Measurements from ENCODE around the gene BRD3. TPM values are rescaled to one million over a fixed set of nuclear protein-coding genes. Genes with fewer than 3 reads are reported as not detected.

BRD3 gene
- total RNA-seq, 2 donors from 2014 or later = 31.5 to 44.1 TPM

- no peak overlapping the region for H3K4me3 Mint-ChIP-seq
- H3K36me3 Mint-ChIP-seq (ENCODE audit: low read depth) = no peaks in the 10 kb centered on the region
Measured at GRCh38 chr9:134063571-134064450, 4.0 kb downstream of the BRD3 start.

GRCh38 chr9:134063088-134063570, 4.7 kb downstream of the BRD3 start:
- no peaks in the 10 kb centered on the region for H3K27me3 Mint-ChIP-seq
- DNase-seq = peak in 1 of 3 donors; percentile 4
- no peaks in the 10 kb centered on the region for H3K36me3 Mint-ChIP-seq (ENCODE audit: low read depth)
- H3K9me3 ChIP-seq (ENCODE audit: control insufficient read depth, low read length, poor library complexity, severe bottlenecking) = no peaks in the 10 kb centered on the region
- ATAC-seq = no peak
- peaks cover 47% of the 10 kb centered on the region for H3K4me1 Mint-ChIP-seq
- H3K4me3 Mint-ChIP-seq = no peak overlapping the region
- no peak overlapping the region for H3K27ac Mint-ChIP-seq

More at GRCh38 chr9:134063571-134064450, 4.0 kb downstream of the BRD3 start:
- Mint-ChIP-seq H3K27me3 (no peaks in the 10 kb centered on the region), H3K27ac (no peak overlapping the region), H3K4me1 (peaks cover 44% of the 10 kb centered on the region)
- DNase-seq (peak in 1 of 3 donors; percentile 5), ATAC-seq (no peak)
- H3K9me3 ChIP-seq (ENCODE audit: control insufficient read depth, low read length, poor library complexity, severe bottlenecking) = no peaks in the 10 kb centered on the region

GRCh38 chr9:134062461-134063087, 5.3 kb downstream of the BRD3 start:
- H3K4me1 Mint-ChIP-seq = peaks cover 48% of the 10 kb centered on the region
- no peaks in the 10 kb centered on the region for H3K27me3 Mint-ChIP-seq
- peak in 1 of 3 donors; percentile 5 for DNase-seq
- no peak for ATAC-seq
- no peaks in the 10 kb centered on the region for H3K9me3 ChIP-seq (ENCODE audit: control insufficient read depth, low read length, poor library complexity, severe bottlenecking)
- H3K27ac Mint-ChIP-seq = no peak overlapping the region
- no peaks in the 10 kb centered on the region for H3K36me3 Mint-ChIP-seq (ENCODE audit: low read depth)
- peak overlapping the region; percentile 12 for H3K4me3 Mint-ChIP-seq

- no peaks in the 10 kb centered on the region for H3K36me3 Mint-ChIP-seq (ENCODE audit: low read depth)
- no peak overlapping the region for H3K4me3 Mint-ChIP-seq
- DNase-seq = no peak
- peaks cover 48% of the 10 kb centered on the region for H3K4me1 Mint-ChIP-seq
- no peak for ATAC-seq
- no peaks in the 10 kb centered on the region for H3K9me3 ChIP-seq (ENCODE audit: control insufficient read depth, low read length, poor library complexity, severe bottlenecking)
- no peak overlapping the region for H3K27ac Mint-ChIP-seq
- H3K27me3 Mint-ChIP-seq = no peaks in the 10 kb centered on the region
Measured at GRCh38 chr9:134061688-134062371, 6.0 kb downstream of the BRD3 start.

GRCh38 chr9:134061019-134061687, 6.7 kb downstream of the BRD3 start:
- H3K36me3 Mint-ChIP-seq (ENCODE audit: low read depth) = no peaks in the 10 kb centered on the region
- H3K9me3 ChIP-seq (ENCODE audit: control insufficient read depth, low read length, poor library complexity, severe bottlenecking) = no peaks in the 10 kb centered on the region
- DNase-seq = no peak
- peak overlapping the region; percentile 47 for H3K27ac Mint-ChIP-seq
- no peak for ATAC-seq
- H3K4me3 Mint-ChIP-seq = peak overlapping the region; percentile 19
- H3K4me1 Mint-ChIP-seq = peaks cover 43% of the 10 kb centered on the region
- no peaks in the 10 kb centered on the region for H3K27me3 Mint-ChIP-seq

GRCh38 chr9:134060546-134060945, 7.3 kb downstream of the BRD3 start:
- H3K27me3 Mint-ChIP-seq = no peaks in the 10 kb centered on the region
- no peaks in the 10 kb centered on the region for H3K9me3 ChIP-seq (ENCODE audit: control insufficient read depth, low read length, poor library complexity, severe bottlenecking)
- H3K27ac Mint-ChIP-seq = peak overlapping the region; percentile 47
- no peaks in the 10 kb centered on the region for H3K36me3 Mint-ChIP-seq (ENCODE audit: low read depth)
- peaks cover 37% of the 10 kb centered on the region for H3K4me1 Mint-ChIP-seq
- DNase-seq (peak in 1 of 3 donors; percentile 3), ATAC-seq (no peak)
- H3K4me3 Mint-ChIP-seq = peak overlapping the region; percentile 19

- Mint-ChIP-seq H3K4me1 (peaks cover 33% of the 10 kb centered on the region), H3K27me3 (no peaks in the 10 kb centered on the region), H3K4me3 (no peak overlapping the region), H3K36me3 (ENCODE audit: low read depth) (no peaks in the 10 kb centered on the region), H3K27ac (peak overlapping the region; percentile 47)
- no peaks in the 10 kb centered on the region for H3K9me3 ChIP-seq (ENCODE audit: control insufficient read depth, low read length, poor library complexity, severe bottlenecking)
- DNase-seq (peak in 1 of 3 donors; percentile 6), ATAC-seq (peak; percentile 73)
Measured at GRCh38 chr9:134059661-134060395, 8.0 kb downstream of the BRD3 start.

- ATAC-seq = no peak
- H3K27me3 Mint-ChIP-seq = no peaks in the 10 kb centered on the region
- H3K27ac Mint-ChIP-seq = no peak overlapping the region
- H3K9me3 ChIP-seq (ENCODE audit: control insufficient read depth, low read length, poor library complexity, severe bottlenecking) = no peaks in the 10 kb centered on the region
- H3K36me3 Mint-ChIP-seq (ENCODE audit: low read depth) = no peaks in the 10 kb centered on the region
- H3K4me1 Mint-ChIP-seq = peaks cover 28% of the 10 kb centered on the region
- peak in 1 of 3 donors; percentile 5 for DNase-seq
- H3K4me3 Mint-ChIP-seq = no peak overlapping the region
Measured at GRCh38 chr9:134059188-134059641, 8.6 kb downstream of the BRD3 start.

GRCh38 chr9:134058716-134059115, 9.1 kb downstream of the BRD3 start:
- DNase-seq (peak in 1 of 3 donors; percentile 3), ATAC-seq (no peak)
- no peak overlapping the region for H3K4me3 Mint-ChIP-seq
- no peaks in the 10 kb centered on the region for H3K27me3 Mint-ChIP-seq
- peaks cover 28% of the 10 kb centered on the region for H3K4me1 Mint-ChIP-seq
- H3K9me3 ChIP-seq (ENCODE audit: control insufficient read depth, low read length, poor library complexity, severe bottlenecking) = no peaks in the 10 kb centered on the region
- no peak overlapping the region for H3K27ac Mint-ChIP-seq
- H3K36me3 Mint-ChIP-seq (ENCODE audit: low read depth) = no peaks in the 10 kb centered on the region

GRCh38 chr9:134057751-134058701, 9.8 kb downstream of the BRD3 start:
- no peak overlapping the region for H3K27ac Mint-ChIP-seq
- no peaks in the 10 kb centered on the region for H3K9me3 ChIP-seq (ENCODE audit: control insufficient read depth, low read length, poor library complexity, severe bottlenecking)
- no peak overlapping the region for H3K4me3 Mint-ChIP-seq
- H3K36me3 Mint-ChIP-seq (ENCODE audit: low read depth) = no peaks in the 10 kb centered on the region
- peaks cover 24% of the 10 kb centered on the region for H3K4me1 Mint-ChIP-seq
- no peak for DNase-seq
- no peak for ATAC-seq
- no peaks in the 10 kb centered on the region for H3K27me3 Mint-ChIP-seq

GRCh38 chr9:134057307-134057657, 10.5 kb downstream of the BRD3 start:
- peak in 1 of 3 donors; percentile 2 for DNase-seq
- no peak overlapping the region for H3K27ac Mint-ChIP-seq
- no peak overlapping the region for H3K4me3 Mint-ChIP-seq

More at GRCh38 chr9:134057307-134057657, 10.5 kb downstream of the BRD3 start:
- H3K4me1 Mint-ChIP-seq = peaks cover 21% of the 10 kb centered on the region
- no peaks in the 10 kb centered on the region for H3K9me3 ChIP-seq (ENCODE audit: control insufficient read depth, low read length, poor library complexity, severe bottlenecking)
- no peaks in the 10 kb centered on the region for H3K36me3 Mint-ChIP-seq (ENCODE audit: low read depth)
- no peaks in the 10 kb centered on the region for H3K27me3 Mint-ChIP-seq
- ATAC-seq = no peak
